HCT116 (cell line): ENCODE results near the gene SLC5A2. TPM values are rescaled to one million over a fixed set of nuclear protein-coding genes. Genes with fewer than 3 reads are reported as not detected.

Experiments
- ATAC-seq: fragments of 200-7000 bp; cut with Tn5 transposase; 2 replicates; pipeline ENCODE4 v1.9.1; 2020; ENCODE audit warnings: mild to moderate bottlenecking, moderate library complexity
- BruUV-seq: library from RNA; stranded (reverse); fragments of 400-500 nt; replicated peaks from 2 replicates; lab custom pipeline; 2021; lab: Mats Ljungman, UMichigan
- CTCF ChIA-PET: fragments of 300-600 bp; sonication (Branson Sonifier 250); formaldehyde crosslinking; loops from one replicate; lab custom pipeline; 2021; ENCODE audit warnings: antibody characterized with exemption; lab: Charles Lee
- POLR2A ChIA-PET: fragments of 300-600, 350-600 bp; sonication (Branson Sonifier 250); formaldehyde crosslinking; loops from one replicate; lab custom pipeline; 2021; ENCODE audit warnings: antibody characterized with exemption; lab: Charles Lee
- RAD21 ChIA-PET, 2 experiments: fragments of 300-600 bp; sonication (Branson Sonifier 250); formaldehyde crosslinking; loops; one replicate each; lab custom pipeline; 2023; ENCODE audit warnings: low total read pairs in 2 of 2; ENCODE audit not compliant: uncharacterized antibody in 2 of 2, unreplicated experiment in 2 of 2, low non-redundant PET in 1 of 2; lab: Charles Lee
- DNase-seq: peaks from one replicate; pipeline ENCODE4 v3.0.0-alpha.2; 2010; ENCODE audit warnings: low read depth, low spot score
- H2AFZ ChIP-seq: fragments of 200-600 bp; shearing (Covaris generic), sonication (generic); 2 replicates; pipeline ENCODE4 v1.6.1; 2017; ENCODE audit warnings: low read depth, mixed run types, mixed read lengths, antibody characterized with exemption, low read length; ENCODE audit not compliant: poor library complexity, severe bottlenecking
- H3K27ac ChIP-seq: 2 replicates; pipeline ENCODE4 v1.5.1; 2012; ENCODE audit warnings: low read depth, low read length
- H3K27me3 ChIP-seq: fragments of 200-600 bp; sonication (generic); 2 replicates; pipeline ENCODE4 v1.6.1; 2016; ENCODE audit warnings: mixed run types, low read length, mixed read lengths; ENCODE audit not compliant: insufficient read depth
- H3K36me3 ChIP-seq, 2 experiments: fragments of 200-500 bp in 1 of 2; fragments of 200-600 bp in 1 of 2; sonication (Bioruptor generic) in 1 of 2; sonication (generic) in 1 of 2; 2 replicates each; pipeline versions ENCODE4 v1.5.1 to v1.6.1; 2014 to 2016; ENCODE audit warnings: low read length in 2 of 2, inconsistent platforms in 1 of 2, mixed read lengths in 1 of 2, mixed run types in 1 of 2; ENCODE audit not compliant: insufficient read depth in 2 of 2, control insufficient read depth in 1 of 2
- H3K4me1 ChIP-seq, 2 experiments: fragments of 200-600 bp in 1 of 2; sonication (generic) in 1 of 2; 2 replicates each; pipeline versions ENCODE4 v1.5.1 to v1.6.1; 2012 to 2017; ENCODE audit warnings: low read length in 2 of 2, inconsistent platforms in 1 of 2, mild to moderate bottlenecking in 1 of 2, mixed read lengths in 1 of 2, mixed run types in 1 of 2, moderate library complexity in 1 of 2; ENCODE audit not compliant: insufficient read depth in 2 of 2, control insufficient read depth in 1 of 2
- H3K4me2 ChIP-seq: fragments of 200-600 bp; sonication (generic); 2 replicates; pipeline ENCODE4 v1.6.1; 2017; ENCODE audit warnings: mixed run types, low read length, mixed read lengths
- H3K4me3 ChIP-seq, 2 experiments: fragments of 200-600 bp in 1 of 2; sonication (generic) in 1 of 2; replicated peaks in 1 of 2; 2 replicates each; pipeline ENCODE4 v1.5.1; 2011 to 2016; ENCODE audit warnings: low read length in 2 of 2, control low read depth in 1 of 2, low read depth in 1 of 2, mild to moderate bottlenecking in 1 of 2, mixed read lengths in 1 of 2, mixed run types in 1 of 2
- H3K79me2 ChIP-seq: fragments of 200-600 bp; sonication (generic); 2 replicates; pipeline ENCODE4 v1.6.1; 2017; ENCODE audit warnings: mild to moderate bottlenecking, mixed run types, low read length, moderate library complexity, mixed read lengths; ENCODE audit not compliant: insufficient read depth
- H3K9ac ChIP-seq: fragments of 200-600 bp; sonication (generic); 2 replicates; pipeline ENCODE4 v1.6.1; 2016; ENCODE audit warnings: low read length, mixed read lengths
- H3K9me2 ChIP-seq: fragments of 200-600 bp; sonication (generic), shearing (Covaris generic); 2 replicates; pipeline ENCODE4 v1.6.1; 2017; ENCODE audit warnings: mixed run types, mild to moderate bottlenecking, moderate library complexity; ENCODE audit not compliant: insufficient read depth
- H3K9me3 ChIP-seq, 2 experiments: fragments of 200-500 bp in 1 of 2; fragments of 200-600 bp in 1 of 2; sonication (Bioruptor generic) in 1 of 2; sonication (generic) in 1 of 2; 2 replicates each; pipeline ENCODE4 v1.6.1; 2014 to 2017; ENCODE audit warnings: low read length in 2 of 2, mixed read lengths in 2 of 2, inconsistent platforms in 1 of 2, low read depth in 1 of 2, mild to moderate bottlenecking in 1 of 2, mixed run types in 1 of 2, moderate library complexity in 1 of 2; ENCODE audit not compliant: control insufficient read depth in 1 of 2, insufficient read depth in 1 of 2
- H4K20me1 ChIP-seq: fragments of 200-600 bp; sonication (generic), shearing (Covaris generic); 2 replicates; pipeline ENCODE4 v1.6.1; 2017; ENCODE audit warnings: mixed run types, mild to moderate bottlenecking, moderate library complexity; ENCODE audit not compliant: insufficient read depth
- EZH2phosphoT487 ChIP-seq: fragments of 200-600 bp; IDR thresholded peaks from 2 replicates; pipeline ENCODE4 v1.6.1; 2018; ENCODE audit warnings: antibody characterized with exemption, borderline replicate concordance
- POLR2A ChIP-seq: IDR thresholded peaks from 2 replicates; pipeline ENCODE4 v1.7.0; 2011; ENCODE audit warnings: borderline replicate concordance; ENCODE audit not compliant: insufficient read depth, insufficient read length; ENCODE audit errors: extremely low read depth
- SP1 ChIP-seq: IDR thresholded peaks from 2 replicates; pipeline ENCODE4 v1.6.1; 2012; ENCODE audit warnings: low read depth
- TCF7L2 ChIP-seq: IDR thresholded peaks from 2 replicates; pipeline ENCODE4 v1.7.0; 2011; ENCODE audit warnings: borderline replicate concordance, inconsistent platforms; ENCODE audit not compliant: insufficient read depth, insufficient read length; ENCODE audit errors: extremely low read depth
- YY1 ChIP-seq: IDR thresholded peaks from 2 replicates; pipeline ENCODE4 v1.6.1; 2011; ENCODE audit warnings: low read length, low read depth, moderate library complexity, mild to moderate bottlenecking; ENCODE audit not compliant: insufficient replicate concordance; ENCODE audit errors: extremely low read depth
- ZNF274 ChIP-seq: fragments of 200-500 bp; sonication (Bioruptor generic); IDR thresholded peaks from 2 replicates; pipeline ENCODE4 v1.6.1; 2014; ENCODE audit warnings: mild to moderate bottlenecking, low read depth, low read length, inconsistent platforms
- intact Hi-C: fragments of 100-400 bp; cut with micrococcal nuclease; formaldehyde crosslinking; loops from 2 replicates; pipeline ENCODE4 v1.10.0; 2022
- total RNA-seq: library from RNA; stranded (reverse); gene quantifications from one replicate; pipeline ENCODE4 v1.2.1, GENCODE V29; 2021; ENCODE audit not compliant: unreplicated experiment
- TF ChIP-seq, protein P1 (sequence below): IDR thresholded peaks from 2 replicates; pipeline ENCODE4 v1.6.1; 2012; ENCODE audit warnings: low read depth

The SLC5A2 gene
- total RNA-seq, 1 experiment from 2014 or later = 0.10 TPM

DNA sequence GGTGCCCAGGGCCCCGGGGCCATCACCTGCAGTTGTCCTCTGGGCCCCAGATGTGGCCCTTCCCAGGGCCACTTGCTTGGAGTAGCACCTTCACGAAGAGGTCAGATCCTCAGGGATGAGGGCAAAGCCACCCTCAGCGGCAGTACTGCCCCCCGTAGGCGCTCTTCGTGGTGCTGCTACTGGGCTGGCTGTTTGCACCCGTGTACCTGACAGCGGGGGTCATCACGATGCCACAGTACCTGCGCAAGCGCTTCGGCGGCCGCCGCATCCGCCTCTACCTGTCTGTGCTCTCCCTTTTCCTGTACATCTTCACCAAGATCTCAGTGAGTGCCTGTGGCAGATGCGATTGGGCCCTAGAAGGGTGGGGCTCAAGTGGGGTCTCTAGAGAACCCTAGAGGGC is 2.6 kb downstream of the SLC5A2 start:
- Histone ChIP-seq H3K4me2 (no peak overlapping the region), H3K9me3 (no peaks in the 10 kb centered on the region), H3K36me3 (no peaks in the 10 kb centered on the region), H3K4me3 (no peak overlapping the region), H3K27ac (no peak overlapping the region), H3K79me2 (no peaks in the 10 kb centered on the region), H3K4me1 (peaks cover 7 to 20% of the 10 kb centered on the region in 2 experiments; a peak in 3 of 4 replicates), H4K20me1 (no peaks in the 10 kb centered on the region), H3K27me3 (no peaks in the 10 kb centered on the region), H2AFZ (no peak overlapping the region), H3K9me2 (no peaks in the 10 kb centered on the region), H3K9ac (no peak overlapping the region)
- no peak for ATAC-seq
- ChIA-PET POLR2A (no interaction called here), RAD21 (no interaction called here), CTCF (no interaction called here)
- no TSS peak for BruUV-seq
- no peak for TF ChIP-seq TCF7L2
- TF ChIP-seq YY1 = no peak
- TF ChIP-seq, protein P1, sequence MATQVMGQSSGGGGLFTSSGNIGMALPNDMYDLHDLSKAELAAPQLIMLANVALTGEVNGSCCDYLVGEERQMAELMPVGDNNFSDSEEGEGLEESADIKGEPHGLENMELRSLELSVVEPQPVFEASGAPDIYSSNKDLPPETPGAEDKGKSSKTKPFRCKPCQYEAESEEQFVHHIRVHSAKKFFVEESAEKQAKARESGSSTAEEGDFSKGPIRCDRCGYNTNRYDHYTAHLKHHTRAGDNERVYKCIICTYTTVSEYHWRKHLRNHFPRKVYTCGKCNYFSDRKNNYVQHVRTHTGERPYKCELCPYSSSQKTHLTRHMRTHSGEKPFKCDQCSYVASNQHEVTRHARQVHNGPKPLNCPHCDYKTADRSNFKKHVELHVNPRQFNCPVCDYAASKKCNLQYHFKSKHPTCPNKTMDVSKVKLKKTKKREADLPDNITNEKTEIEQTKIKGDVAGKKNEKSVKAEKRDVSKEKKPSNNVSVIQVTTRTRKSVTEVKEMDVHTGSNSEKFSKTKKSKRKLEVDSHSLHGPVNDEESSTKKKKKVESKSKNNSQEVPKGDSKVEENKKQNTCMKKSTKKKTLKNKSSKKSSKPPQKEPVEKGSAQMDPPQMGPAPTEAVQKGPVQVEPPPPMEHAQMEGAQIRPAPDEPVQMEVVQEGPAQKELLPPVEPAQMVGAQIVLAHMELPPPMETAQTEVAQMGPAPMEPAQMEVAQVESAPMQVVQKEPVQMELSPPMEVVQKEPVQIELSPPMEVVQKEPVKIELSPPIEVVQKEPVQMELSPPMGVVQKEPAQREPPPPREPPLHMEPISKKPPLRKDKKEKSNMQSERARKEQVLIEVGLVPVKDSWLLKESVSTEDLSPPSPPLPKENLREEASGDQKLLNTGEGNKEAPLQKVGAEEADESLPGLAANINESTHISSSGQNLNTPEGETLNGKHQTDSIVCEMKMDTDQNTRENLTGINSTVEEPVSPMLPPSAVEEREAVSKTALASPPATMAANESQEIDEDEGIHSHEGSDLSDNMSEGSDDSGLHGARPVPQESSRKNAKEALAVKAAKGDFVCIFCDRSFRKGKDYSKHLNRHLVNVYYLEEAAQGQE = no peak
- no peak for TF ChIP-seq EZH2phosphoT487
- TF ChIP-seq SP1 = no peak
- TF ChIP-seq ZNF274 = no peak
- TF ChIP-seq POLR2A = no peak
- DNase-seq = no peak
- intact Hi-C loops = no loop called here
